Stimulated activated CD4-positive, alpha-beta T cell treated with anti-CD3 and anti-CD28 coated beads, TNF-alpha, amount 100 ng/mL, for 4 hours (primary cell): ENCODE measurements around the gene IKBKE.

ENCODE experiments used
- DNase-seq, 3 experiments: peaks; one replicate each; pipeline ENCODE4 v3.0.0-alpha.2; 2020; ENCODE audit warnings: low read depth in 3 of 3

Gene IKBKE

GRCh38 chr1:206469933-206470691 is at the start of gene IKBKE:
TSS of gene IKBKE (plus strand) at chr1:206470476. CDS start at chr1:206473228, 2,752 bp downstream.
- DNase-seq = peak in 1 of 3 experiments; percentile 29

DNA sequence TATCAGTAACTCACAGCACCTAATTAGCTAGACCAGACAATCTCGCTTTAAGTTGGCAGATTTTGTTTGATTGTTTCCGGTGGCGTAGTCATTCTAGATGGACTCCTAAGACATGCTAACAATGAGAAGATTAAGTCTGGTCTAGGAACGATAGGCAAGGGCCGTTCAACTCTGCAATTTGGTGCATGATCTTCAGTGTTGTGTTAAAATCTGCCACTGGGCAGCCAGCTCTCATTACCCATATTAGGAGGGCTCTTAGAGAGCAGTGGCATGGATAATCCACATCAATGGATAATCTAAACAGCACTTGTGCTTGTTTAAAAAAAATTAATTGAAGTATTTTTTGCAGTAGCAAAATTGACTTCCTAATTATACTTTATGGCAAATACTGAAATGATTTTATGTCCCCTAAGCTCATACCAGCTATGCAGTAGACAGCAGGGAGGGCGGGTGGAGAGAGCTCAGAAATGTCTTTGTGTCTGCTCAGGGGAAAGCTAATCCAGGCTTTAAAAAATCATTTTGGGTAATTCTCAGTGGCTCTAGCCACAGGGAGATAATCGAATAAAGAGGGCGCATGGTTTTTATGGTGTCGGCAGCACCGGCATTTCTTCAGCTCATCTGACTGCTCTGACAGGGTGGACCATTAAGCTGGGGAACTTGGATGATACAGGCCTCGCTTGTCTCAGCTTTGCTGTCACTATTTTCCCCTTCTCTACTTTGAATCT is 48.5 kb upstream of the IKBKE start:
- DNase-seq = no peak

- DNase-seq = no peak
These were observed 47.8 kb upstream of the IKBKE start for GRCh38 chr1:206422525-206422924.

DNA sequence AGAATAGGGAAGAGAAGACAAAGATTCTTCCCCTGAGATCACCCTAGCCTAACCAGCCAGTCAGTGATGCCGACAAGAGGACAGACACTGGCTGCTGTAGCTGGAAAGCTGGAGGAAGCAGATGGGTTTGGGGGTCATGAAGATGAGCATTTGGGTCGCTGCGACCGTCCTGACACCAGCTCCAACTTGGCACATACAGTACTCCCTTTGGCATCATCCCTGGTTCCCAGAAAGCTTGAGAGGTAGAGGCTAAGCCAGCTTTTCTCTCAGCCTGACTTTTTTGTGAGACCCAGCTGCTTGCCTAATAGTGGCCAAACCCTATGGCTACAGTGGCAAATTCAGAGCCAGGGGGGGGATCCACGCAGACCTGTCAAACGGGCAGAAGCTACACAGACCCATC is 43.0 kb upstream of the IKBKE start:
- no peak for DNase-seq

GRCh38 chr1:206429421-206429820 is 40.9 kb upstream of the IKBKE start:
- DNase-seq = no peak

GRCh38 chr1:206430031-206430983 is 40.0 kb upstream of the IKBKE start:
- DNase-seq = no peak

GRCh38 chr1:206435445-206435844 is 34.8 kb upstream of the IKBKE start:
- no peak for DNase-seq

DNA sequence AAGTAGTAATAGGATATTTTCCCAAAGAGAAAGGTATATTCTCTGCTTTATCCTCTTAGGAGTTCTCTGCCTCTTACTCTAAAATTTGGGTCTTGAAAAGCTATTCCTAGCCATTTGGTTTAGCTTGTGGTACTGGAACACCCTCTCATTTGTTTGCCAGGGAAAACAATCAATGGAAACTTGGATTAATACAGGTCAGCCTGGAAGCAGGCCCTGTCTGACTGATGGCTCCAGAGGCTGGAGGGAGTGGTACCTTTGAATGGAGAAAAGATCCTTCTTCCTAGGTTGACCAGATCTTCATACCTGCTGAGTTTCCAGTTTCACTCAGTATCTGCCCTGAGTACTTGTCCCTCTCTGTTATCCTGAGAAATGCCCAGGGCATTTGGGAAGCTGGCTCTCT is 31.7 kb upstream of the IKBKE start:
- DNase-seq = no peak

- no peak for DNase-seq
These were observed 31.1 kb upstream of the IKBKE start for GRCh38 chr1:206439205-206439604.

- DNase-seq = no peak
These were observed 28.8 kb upstream of the IKBKE start for GRCh38 chr1:206441336-206441967.

- no peak for DNase-seq
These were observed 28.2 kb upstream of the IKBKE start for GRCh38 chr1:206442101-206442500.

- DNase-seq = no peak
These were observed 25.2 kb upstream of the IKBKE start for GRCh38 chr1:206445116-206445515.

DNA sequence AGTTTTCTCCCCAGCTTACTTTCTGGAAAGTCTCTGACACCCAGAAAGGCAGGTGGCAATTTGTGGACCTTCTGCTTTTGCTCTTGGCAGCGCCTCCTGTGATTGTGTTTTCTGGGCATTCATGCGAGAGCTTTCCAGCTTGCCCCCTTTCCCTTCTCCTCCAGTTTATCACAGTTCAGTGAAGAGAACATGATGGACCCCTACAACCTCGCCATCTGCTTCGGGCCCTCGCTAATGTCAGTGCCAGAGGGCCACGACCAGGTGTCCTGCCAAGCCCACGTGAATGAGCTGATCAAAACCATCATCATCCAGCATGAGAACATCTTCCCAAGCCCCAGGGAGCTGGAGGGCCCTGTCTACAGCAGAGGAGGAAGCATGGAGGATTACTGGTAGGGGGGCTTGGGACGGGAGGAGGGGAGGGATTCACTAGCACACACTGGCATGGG is 24.3 kb upstream of the IKBKE start:
- DNase-seq = no peak

DNA sequence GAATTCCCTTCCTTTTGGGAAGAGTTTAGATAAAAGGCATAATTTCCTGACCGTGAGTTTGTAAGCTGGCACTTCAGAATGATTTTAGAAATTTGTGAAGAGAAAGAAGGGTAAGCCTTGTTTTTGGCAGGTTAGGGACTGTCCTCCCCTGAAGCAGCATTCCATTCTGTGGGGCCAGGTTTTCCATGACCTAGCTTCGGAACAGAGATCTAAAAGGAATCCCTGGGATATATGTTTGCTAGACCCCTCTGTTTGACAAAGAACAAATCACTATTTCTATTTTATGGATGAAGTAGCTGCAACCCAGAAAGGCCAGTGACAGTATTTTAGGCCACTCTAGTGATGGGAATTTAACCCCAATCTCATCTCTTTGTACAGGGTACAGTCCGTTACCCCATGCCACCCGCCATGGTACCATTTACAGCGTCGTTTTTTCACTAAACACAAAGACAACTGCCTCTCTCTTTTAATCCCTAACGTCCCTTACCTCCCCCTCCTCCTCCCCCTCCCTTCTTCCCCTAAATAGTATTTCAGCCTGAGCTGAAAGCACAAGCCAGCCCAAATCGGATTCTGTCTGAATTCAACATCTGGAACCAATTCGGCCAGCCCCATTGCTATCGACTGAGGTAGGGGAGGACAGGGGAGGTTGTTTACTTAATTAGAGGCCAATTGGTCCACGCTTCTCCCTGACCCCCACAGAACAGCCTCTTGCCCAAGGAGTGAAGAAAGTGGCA is 23.4 kb upstream of the IKBKE start:
- no peak for DNase-seq

DNA sequence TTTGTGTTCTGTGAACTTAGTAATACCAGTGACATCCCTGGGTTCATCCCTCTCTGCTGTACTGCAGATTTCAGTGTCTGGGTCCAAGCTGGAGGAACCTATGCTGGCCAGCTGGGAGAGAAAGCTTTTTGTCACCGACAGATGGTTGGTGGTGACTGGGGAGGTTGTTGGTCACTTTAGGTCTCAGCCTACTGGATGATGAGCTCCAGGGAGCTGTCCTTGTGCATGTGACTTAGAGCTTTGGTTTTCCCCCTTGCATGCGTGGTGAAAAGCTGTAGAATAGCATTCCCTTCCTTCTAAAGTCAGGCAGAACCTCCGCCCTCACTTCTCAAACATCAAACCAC is 22.9 kb upstream of the IKBKE start:
- no peak for DNase-seq

- DNase-seq = no peak
These were observed 22.5 kb upstream of the IKBKE start for GRCh38 chr1:206447792-206448191.

- DNase-seq = no peak
These were observed 21.8 kb upstream of the IKBKE start for GRCh38 chr1:206448471-206448870.

- DNase-seq = no peak
These were observed 20.7 kb upstream of the IKBKE start for GRCh38 chr1:206449565-206449964.

DNA sequence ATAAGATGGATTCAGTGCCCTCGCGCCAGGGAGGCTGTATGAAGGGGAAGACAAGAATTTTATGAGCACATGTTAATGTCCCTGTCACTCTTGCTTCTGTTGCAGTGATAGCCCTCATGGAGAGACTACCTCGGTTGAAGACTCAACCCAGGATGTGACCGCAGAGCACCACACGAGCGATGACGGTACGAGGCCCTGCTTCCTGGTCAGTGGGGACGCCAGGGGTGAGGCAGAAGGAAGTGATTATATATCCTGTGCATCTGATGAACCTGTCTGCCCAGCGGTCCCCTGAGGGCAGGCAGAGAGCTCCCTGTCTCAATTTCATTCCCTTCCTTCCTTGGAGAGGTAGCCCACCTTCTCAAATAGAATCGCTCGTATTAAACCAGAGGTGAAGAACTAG is 20.0 kb upstream of the IKBKE start:
- no peak for DNase-seq

- DNase-seq = no peak
These were observed 19.1 kb upstream of the IKBKE start for GRCh38 chr1:206451134-206451686.

DNA sequence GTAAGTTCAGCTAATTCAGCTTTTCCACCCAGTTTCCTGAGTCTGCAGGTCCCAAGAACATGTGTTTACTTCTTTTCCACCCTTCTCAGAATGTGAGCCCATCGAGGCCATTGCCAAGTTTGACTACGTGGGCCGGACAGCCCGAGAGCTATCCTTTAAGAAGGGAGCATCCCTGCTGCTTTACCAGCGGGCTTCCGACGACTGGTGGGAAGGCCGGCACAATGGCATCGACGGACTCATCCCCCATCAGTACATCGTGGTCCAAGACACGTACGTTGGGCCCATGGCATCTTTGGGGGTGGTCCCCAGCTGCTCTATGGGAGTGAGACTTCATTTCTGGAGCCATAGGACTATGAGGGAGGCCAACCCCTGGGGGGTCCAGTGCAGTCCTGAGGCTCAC is 17.2 kb upstream of the IKBKE start:
- no peak for DNase-seq
